ENCODE data around the gene ADGRV1.

Gene ADGRV1

GRCh38 chr5:90877049-90877448 is 318.5 kb downstream of the ADGRV1 start:
- TF ChIP-seq, protein P1, sequence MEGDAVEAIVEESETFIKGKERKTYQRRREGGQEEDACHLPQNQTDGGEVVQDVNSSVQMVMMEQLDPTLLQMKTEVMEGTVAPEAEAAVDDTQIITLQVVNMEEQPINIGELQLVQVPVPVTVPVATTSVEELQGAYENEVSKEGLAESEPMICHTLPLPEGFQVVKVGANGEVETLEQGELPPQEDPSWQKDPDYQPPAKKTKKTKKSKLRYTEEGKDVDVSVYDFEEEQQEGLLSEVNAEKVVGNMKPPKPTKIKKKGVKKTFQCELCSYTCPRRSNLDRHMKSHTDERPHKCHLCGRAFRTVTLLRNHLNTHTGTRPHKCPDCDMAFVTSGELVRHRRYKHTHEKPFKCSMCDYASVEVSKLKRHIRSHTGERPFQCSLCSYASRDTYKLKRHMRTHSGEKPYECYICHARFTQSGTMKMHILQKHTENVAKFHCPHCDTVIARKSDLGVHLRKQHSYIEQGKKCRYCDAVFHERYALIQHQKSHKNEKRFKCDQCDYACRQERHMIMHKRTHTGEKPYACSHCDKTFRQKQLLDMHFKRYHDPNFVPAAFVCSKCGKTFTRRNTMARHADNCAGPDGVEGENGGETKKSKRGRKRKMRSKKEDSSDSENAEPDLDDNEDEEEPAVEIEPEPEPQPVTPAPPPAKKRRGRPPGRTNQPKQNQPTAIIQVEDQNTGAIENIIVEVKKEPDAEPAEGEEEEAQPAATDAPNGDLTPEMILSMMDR (IDR thresholded peaks at IDR 0.05; ENCODE audit: insufficient read depth, low read length, poor library complexity, severe bottlenecking), result no peak
- TF ChIP-seq EZH2phosphoT487 (conservative IDR thresholded peaks at IDR 0.05; ENCODE audit: low read length), result no peak
- no peak overlapping the region for H3K27ac ChIP-seq (ENCODE audit: low read depth, low read length)
- H3K4me3 ChIP-seq (ENCODE audit: insufficient read depth, low read length, poor library complexity, severe bottlenecking), result no peak overlapping the region
- H4K20me1 ChIP-seq (ENCODE audit: low read depth, low read length), result no peaks in the 10 kb centered on the region
- no peaks in the 10 kb centered on the region for H3K9me2 ChIP-seq (replicated peaks; ENCODE audit: insufficient read depth, low read length)
- H3F3A ChIP-seq (ENCODE audit: insufficient read depth), result no peaks in the 10 kb centered on the region
- no peaks in the 10 kb centered on the region for H3K79me2 ChIP-seq (ENCODE audit: insufficient read depth, low read length)
- H3K9ac ChIP-seq (ENCODE audit: low read length), result no peak overlapping the region
- H3K9me3 ChIP-seq (ENCODE audit: insufficient read depth, low read length), result no peaks in the 10 kb centered on the region
- no peaks in the 10 kb centered on the region for H3K27me3 ChIP-seq (ENCODE audit: low read length)
- H3K36me3 ChIP-seq (ENCODE audit: low read length), result no peaks in the 10 kb centered on the region
- H3K4me2 ChIP-seq (ENCODE audit: low read depth, low read length, poor library complexity, severe bottlenecking), result no peak overlapping the region
- no peak overlapping the region for H2AFZ ChIP-seq (ENCODE audit: low read depth, low read length, severe bottlenecking)

- H3K4me2 ChIP-seq (ENCODE audit: low read depth, low read length, poor library complexity, severe bottlenecking), result no peak overlapping the region
- no peaks in the 10 kb centered on the region for H3K9me3 ChIP-seq (ENCODE audit: insufficient read depth, low read length)
- no peaks in the 10 kb centered on the region for H3K27me3 ChIP-seq (ENCODE audit: low read length)
- H3K36me3 ChIP-seq (ENCODE audit: low read length), result no peaks in the 10 kb centered on the region
- H3K9ac ChIP-seq (ENCODE audit: low read length), result no peak overlapping the region
- H4K20me1 ChIP-seq (ENCODE audit: low read depth, low read length), result no peaks in the 10 kb centered on the region
- TF ChIP-seq EZH2phosphoT487 (conservative IDR thresholded peaks at IDR 0.05; ENCODE audit: low read length), result no peak
- TF ChIP-seq, protein P1 (IDR thresholded peaks at IDR 0.05; ENCODE audit: insufficient read depth, low read length, poor library complexity, severe bottlenecking), result no peak
- H3K4me3 ChIP-seq (ENCODE audit: insufficient read depth, low read length, poor library complexity, severe bottlenecking), result no peak overlapping the region
- H3K9me2 ChIP-seq (replicated peaks; ENCODE audit: insufficient read depth, low read length), result no peaks in the 10 kb centered on the region
- H3F3A ChIP-seq (ENCODE audit: insufficient read depth), result no peaks in the 10 kb centered on the region
- no peaks in the 10 kb centered on the region for H3K79me2 ChIP-seq (ENCODE audit: insufficient read depth, low read length)
- no peak overlapping the region for H2AFZ ChIP-seq (ENCODE audit: low read depth, low read length, severe bottlenecking)
- no peak overlapping the region for H3K27ac ChIP-seq (ENCODE audit: low read depth, low read length)
Measured at GRCh38 chr5:90878081-90878480, 319.5 kb downstream of the ADGRV1 start.

- Histone ChIP-seq H4K20me1 (ENCODE audit: low read depth, low read length) (no peaks in the 10 kb centered on the region), H3K27me3 (ENCODE audit: low read length) (no peaks in the 10 kb centered on the region), H2AFZ (ENCODE audit: low read depth, low read length, severe bottlenecking) (no peak overlapping the region), H3K79me2 (ENCODE audit: insufficient read depth, low read length) (no peaks in the 10 kb centered on the region), H3K4me3 (ENCODE audit: insufficient read depth, low read length, poor library complexity, severe bottlenecking) (no peak overlapping the region), H3K36me3 (ENCODE audit: low read length) (no peaks in the 10 kb centered on the region), H3K9me2 (replicated peaks; ENCODE audit: insufficient read depth, low read length) (no peaks in the 10 kb centered on the region), H3F3A (ENCODE audit: insufficient read depth) (no peaks in the 10 kb centered on the region), H3K27ac (ENCODE audit: low read depth, low read length) (no peak overlapping the region), H3K9ac (ENCODE audit: low read length) (no peak overlapping the region), H3K9me3 (ENCODE audit: insufficient read depth, low read length) (no peaks in the 10 kb centered on the region), H3K4me2 (ENCODE audit: low read depth, low read length, poor library complexity, severe bottlenecking) (no peak overlapping the region)
- no peak for TF ChIP-seq EZH2phosphoT487 (conservative IDR thresholded peaks at IDR 0.05; ENCODE audit: low read length)
- TF ChIP-seq, protein P1 (IDR thresholded peaks at IDR 0.05; ENCODE audit: insufficient read depth, low read length, poor library complexity, severe bottlenecking), result no peak
Measured at GRCh38 chr5:90878549-90879196, 320.1 kb downstream of the ADGRV1 start.

Measured in SU-DHL-6 (cell line).